Fibroblast of lung (primary cell): Measurements from ENCODE around the gene ZSWIM5. TPM values are rescaled to one million over a fixed set of nuclear protein-coding genes. Genes with fewer than 3 reads are reported as not detected.
"Not testable (repeated sequence)": the region's sequence is repeated elsewhere in the genome, so short reads cannot be mapped to it uniquely, and the experiment has no call there.

Experiments used
- DNase-seq, 2 donors: peaks; one replicate each; pipeline versions ENCODE4 v3.0.0 to v3.0.0-alpha.2; 2010; ENCODE audit warnings: low read depth in 2 of 2
- H2AFZ ChIP-seq: 2 replicates; pipeline ENCODE4 v1.5.1; 2012; ENCODE audit warnings: low read length, control low read depth, inconsistent platforms
- H3K27ac ChIP-seq: 2 replicates; pipeline ENCODE4 v1.5.1; 2011; ENCODE audit warnings: low read length, control low read depth; ENCODE audit not compliant: insufficient read depth
- H3K27me3 ChIP-seq: 2 replicates; pipeline ENCODE4 v1.5.1; 2011; ENCODE audit warnings: mild to moderate bottlenecking, low read length; ENCODE audit not compliant: control insufficient read depth, insufficient read depth
- H3K36me3 ChIP-seq: 2 replicates; pipeline ENCODE4 v1.5.1; 2011; ENCODE audit warnings: low read length; ENCODE audit not compliant: control insufficient read depth, insufficient read depth
- H3K4me1 ChIP-seq: 2 replicates; pipeline ENCODE4 v1.5.1; 2011; ENCODE audit warnings: low read length; ENCODE audit not compliant: control insufficient read depth, insufficient read depth; ENCODE audit errors: extremely low read depth
- H3K4me2 ChIP-seq: 2 replicates; pipeline ENCODE4 v1.5.1; 2011; ENCODE audit warnings: low read length, control low read depth; ENCODE audit not compliant: insufficient read depth; ENCODE audit errors: extremely low read depth
- H3K4me3 ChIP-seq, 4 experiments: fragments of 200-600 bp in 1 of 4; sonication (generic) in 1 of 4; replicated peaks in 1 of 4; 2 replicates each; pipeline ENCODE4 v1.5.1; 2011 to 2016; ENCODE audit warnings: low read length in 4 of 4, low read depth in 3 of 4, mild to moderate bottlenecking in 3 of 4, control low read depth in 2 of 4, inconsistent platforms in 1 of 4, mixed read lengths in 1 of 4; ENCODE audit not compliant: insufficient read depth in 1 of 4; ENCODE audit errors: control extremely low read depth in 1 of 4
- H3K79me2 ChIP-seq: 2 replicates; pipeline ENCODE4 v1.5.1; 2012; ENCODE audit warnings: mild to moderate bottlenecking, low read length, inconsistent platforms; ENCODE audit not compliant: control insufficient read depth, insufficient read depth
- H3K9ac ChIP-seq: 2 replicates; pipeline ENCODE4 v1.5.1; 2011; ENCODE audit warnings: mild to moderate bottlenecking, low read length, control low read depth; ENCODE audit not compliant: insufficient read depth
- H3K9me3 ChIP-seq: 2 replicates; pipeline ENCODE4 v1.5.1; 2012; ENCODE audit warnings: low read depth, low read length; ENCODE audit not compliant: control insufficient read depth, insufficient read depth
- H4K20me1 ChIP-seq: 2 replicates; pipeline ENCODE4 v1.5.1; 2011; ENCODE audit warnings: low read length; ENCODE audit not compliant: control insufficient read depth, insufficient read depth; ENCODE audit errors: extremely low read depth
- EZH2 ChIP-seq: IDR thresholded peaks from 2 replicates; pipeline ENCODE4 v1.5.1; 2012; ENCODE audit warnings: low read length, control low read depth, mild to moderate bottlenecking; ENCODE audit errors: missing control alignments
- polyA plus RNA-seq, 2 donors: library from polyadenylated mRNA; depleted of rRNA in 1 of 2; stranded (reverse) in 1 of 2; unstranded in 1 of 2; fragments of >200 nt; gene quantifications; 2 replicates each; pipeline ENCODE4 v1.2.1, GENCODE V29; 2011 to 2012; ENCODE audit warnings: missing spikeins in 1 of 2
- total RNA-seq: library from RNA; depleted of rRNA; stranded (reverse); fragments of >200 nt; gene quantifications from 2 replicates; pipeline ENCODE4 v1.2.1, GENCODE V29; 2014
- TF ChIP-seq, protein P1 (sequence below), 2 donors: IDR thresholded peaks in 1 of 2; conservative IDR thresholded peaks in 1 of 2; 1 replicate in 1 of 2; 2 replicates in 1 of 2; pipeline ENCODE4 v1.5.1; 2011 to 2012; ENCODE audit warnings: low read length in 2 of 2, control low read depth in 1 of 2, inconsistent platforms in 1 of 2, low read depth in 1 of 2, mild to moderate bottlenecking in 1 of 2

Gene ZSWIM5
- total and polyA plus RNA-seq, 2 donors (not counting 1 experiment from before 2014, with no cell fraction given), result 0.73 to 0.99 TPM

DNA sequence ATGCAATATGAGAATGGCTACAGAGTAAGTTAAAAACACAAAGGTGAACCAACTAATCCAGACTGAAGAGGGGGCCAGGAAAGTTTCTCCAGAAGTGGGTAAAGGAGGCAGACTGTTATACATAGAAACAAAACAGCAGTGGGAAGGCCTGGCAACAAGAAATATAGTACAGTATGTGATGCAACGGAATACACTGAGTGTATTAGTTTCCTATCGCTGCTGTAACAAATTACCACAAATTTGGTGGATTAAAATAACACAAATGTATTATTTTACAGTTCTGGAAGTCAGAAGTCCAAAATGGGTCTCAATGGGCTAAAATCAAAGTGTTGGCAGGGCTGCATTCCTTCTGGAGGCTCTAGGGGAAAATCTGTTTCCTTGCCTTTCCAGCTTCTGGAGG lies 95.2 kb downstream of the ZSWIM5 start:
- TF ChIP-seq EZH2, result no peak
- TF ChIP-seq, protein P1, sequence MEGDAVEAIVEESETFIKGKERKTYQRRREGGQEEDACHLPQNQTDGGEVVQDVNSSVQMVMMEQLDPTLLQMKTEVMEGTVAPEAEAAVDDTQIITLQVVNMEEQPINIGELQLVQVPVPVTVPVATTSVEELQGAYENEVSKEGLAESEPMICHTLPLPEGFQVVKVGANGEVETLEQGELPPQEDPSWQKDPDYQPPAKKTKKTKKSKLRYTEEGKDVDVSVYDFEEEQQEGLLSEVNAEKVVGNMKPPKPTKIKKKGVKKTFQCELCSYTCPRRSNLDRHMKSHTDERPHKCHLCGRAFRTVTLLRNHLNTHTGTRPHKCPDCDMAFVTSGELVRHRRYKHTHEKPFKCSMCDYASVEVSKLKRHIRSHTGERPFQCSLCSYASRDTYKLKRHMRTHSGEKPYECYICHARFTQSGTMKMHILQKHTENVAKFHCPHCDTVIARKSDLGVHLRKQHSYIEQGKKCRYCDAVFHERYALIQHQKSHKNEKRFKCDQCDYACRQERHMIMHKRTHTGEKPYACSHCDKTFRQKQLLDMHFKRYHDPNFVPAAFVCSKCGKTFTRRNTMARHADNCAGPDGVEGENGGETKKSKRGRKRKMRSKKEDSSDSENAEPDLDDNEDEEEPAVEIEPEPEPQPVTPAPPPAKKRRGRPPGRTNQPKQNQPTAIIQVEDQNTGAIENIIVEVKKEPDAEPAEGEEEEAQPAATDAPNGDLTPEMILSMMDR (conservative IDR thresholded peaks at IDR 0.05 in 1 of 2, IDR thresholded peaks at IDR 0.05 in 1 of 2; ENCODE audit: low read depth in 1 of 2, low read length in 2 of 2), result no peak
- DNase-seq, result no peak
- no peaks in the 10 kb centered on the region for H3K4me1 ChIP-seq
- H3K36me3 ChIP-seq, result no peaks in the 10 kb centered on the region
- no peak overlapping the region for H3K4me3 ChIP-seq
- no peak overlapping the region for H3K27ac ChIP-seq
- H4K20me1 ChIP-seq, result no peaks in the 10 kb centered on the region
- H3K9ac ChIP-seq, result no peak overlapping the region
- H3K9me3 ChIP-seq, result no peaks in the 10 kb centered on the region
- no peaks in the 10 kb centered on the region for H3K27me3 ChIP-seq
- no peak overlapping the region for H2AFZ ChIP-seq
- no peaks in the 10 kb centered on the region for H3K79me2 ChIP-seq
- no peak overlapping the region for H3K4me2 ChIP-seq

DNA sequence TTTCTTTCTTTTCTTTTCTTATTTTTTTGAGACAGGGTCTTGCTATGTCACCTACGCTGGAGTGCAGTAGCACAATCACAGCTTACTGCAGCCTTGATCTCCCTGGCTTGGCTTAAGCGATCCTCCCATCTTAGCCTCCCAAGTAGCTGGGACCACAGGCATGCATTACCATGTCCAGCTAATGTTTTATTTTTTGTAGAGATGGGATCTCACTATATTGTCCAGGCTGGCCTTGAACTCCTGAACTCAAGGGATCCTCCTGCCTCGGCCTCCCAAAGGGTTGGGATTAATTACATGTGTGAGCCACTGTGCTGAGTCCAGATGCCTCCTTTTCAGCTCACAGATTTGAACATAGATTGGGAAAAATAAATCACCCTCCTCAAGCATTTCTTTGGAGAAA lies 98.6 kb downstream of the ZSWIM5 start:
- no peak for TF ChIP-seq EZH2
- TF ChIP-seq, protein P1 (conservative IDR thresholded peaks at IDR 0.05 in 1 of 2, IDR thresholded peaks at IDR 0.05 in 1 of 2; ENCODE audit: low read depth in 1 of 2, low read length in 2 of 2), result no peak
- no peaks in the 10 kb centered on the region for H3K9me3 ChIP-seq
- no peak overlapping the region for H3K27ac ChIP-seq
- H3K4me2 ChIP-seq, result no peak overlapping the region
- no peaks in the 10 kb centered on the region for H4K20me1 ChIP-seq
- H3K9ac ChIP-seq, result no peak overlapping the region
- no peaks in the 10 kb centered on the region for H3K27me3 ChIP-seq
- no peaks in the 10 kb centered on the region for H3K79me2 ChIP-seq
- H3K4me1 ChIP-seq, result no peaks in the 10 kb centered on the region
- no peak overlapping the region for H3K4me3 ChIP-seq
- no peaks in the 10 kb centered on the region for H3K36me3 ChIP-seq
- no peak overlapping the region for H2AFZ ChIP-seq
- DNase-seq, result no peak

DNA sequence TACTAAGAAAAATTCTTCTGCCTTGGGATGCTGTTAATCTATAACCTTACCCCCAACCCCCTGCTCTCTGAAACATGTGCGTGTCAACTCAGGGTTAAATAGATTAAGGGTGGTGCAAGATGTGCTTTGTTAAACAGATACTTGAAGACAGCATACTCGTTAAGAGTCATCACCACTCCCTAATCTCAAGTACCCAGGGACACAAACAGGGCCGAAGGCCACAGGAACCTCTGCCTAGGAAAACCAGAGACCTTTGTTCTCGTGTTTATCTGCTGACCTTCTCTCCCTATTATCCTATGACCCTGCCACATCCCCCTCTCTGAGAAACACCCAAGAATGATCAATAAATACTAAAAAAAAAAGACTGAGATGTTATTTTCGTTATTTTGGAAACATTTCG lies 99.5 kb downstream of the ZSWIM5 start:
- not testable (repeated sequence) for H3K27ac ChIP-seq, H3K9me3 ChIP-seq, DNase-seq

DNA sequence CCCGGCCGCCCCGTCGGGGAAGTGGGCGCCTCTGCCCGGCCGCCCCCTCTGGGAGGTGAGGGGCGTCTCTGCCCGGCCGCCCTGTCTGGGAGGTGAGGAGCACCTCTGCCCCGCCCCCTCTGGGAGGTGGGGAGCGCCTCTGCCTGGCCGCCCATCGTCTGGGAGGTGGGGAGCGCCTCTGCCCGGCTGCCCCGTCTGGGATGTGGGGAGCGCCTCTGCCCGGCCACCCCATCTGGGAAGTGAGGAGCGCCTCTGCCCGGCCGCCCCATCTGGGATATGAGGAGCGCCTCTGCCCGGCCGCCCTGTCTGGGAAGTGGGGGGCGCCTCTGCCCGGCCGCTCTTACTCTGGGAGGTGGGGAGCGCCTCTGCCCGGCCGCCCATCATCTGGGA lies 100.3 kb downstream of the ZSWIM5 start:
- H3K4me2 ChIP-seq, H3K9me3 ChIP-seq: not testable (repeated sequence)

More for the DNA sequence above, 99.5 kb downstream of the ZSWIM5 start:
- H3K27me3 ChIP-seq, H3K4me3 ChIP-seq, H3K36me3 ChIP-seq, H3K79me2 ChIP-seq, H3K4me2 ChIP-seq, H3K4me1 ChIP-seq, H3K9ac ChIP-seq, H4K20me1 ChIP-seq, H2AFZ ChIP-seq: not testable (repeated sequence)

DNA sequence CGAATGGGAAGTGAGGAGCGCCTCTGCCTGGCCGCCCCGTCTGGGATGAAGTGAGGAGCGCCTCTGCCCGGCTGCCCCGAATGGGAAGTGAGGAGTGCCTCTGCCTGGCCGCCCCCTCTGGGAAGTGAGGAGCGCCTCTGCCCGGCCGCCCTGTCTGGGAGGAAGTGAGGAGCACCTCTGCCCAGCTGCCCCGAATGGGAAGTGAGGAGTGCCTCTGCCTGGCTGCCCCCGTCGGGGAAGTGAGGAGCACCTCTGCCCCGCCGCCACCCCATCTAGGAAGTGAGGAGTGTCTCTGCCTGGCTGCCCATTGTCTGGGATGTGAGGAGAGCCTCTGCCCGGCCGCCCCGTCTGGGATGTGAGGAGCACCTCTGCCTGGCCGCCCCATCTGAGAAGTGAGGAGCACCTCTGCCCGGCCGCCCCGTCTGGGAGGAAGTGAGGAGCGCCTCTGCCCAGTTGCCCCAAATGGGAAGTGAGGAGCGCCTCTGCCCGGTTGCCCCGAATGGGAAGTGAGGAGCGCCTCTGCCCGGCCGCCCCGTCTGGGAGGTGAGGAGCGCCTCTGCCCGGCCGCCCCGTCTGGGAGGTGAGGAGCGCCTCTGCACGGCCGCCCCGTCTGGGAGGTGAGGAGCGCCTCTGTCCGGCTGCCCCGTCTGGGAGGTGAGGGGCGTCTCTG lies 100.8 kb downstream of the ZSWIM5 start:
- H3K4me2 ChIP-seq, H3K4me3 ChIP-seq, H2AFZ ChIP-seq, H3K27me3 ChIP-seq, H3K4me1 ChIP-seq, H3K9ac ChIP-seq, H4K20me1 ChIP-seq, H3K9me3 ChIP-seq, H3K36me3 ChIP-seq, DNase-seq, H3K79me2 ChIP-seq, H3K27ac ChIP-seq: not testable (repeated sequence)

More for the DNA sequence above, 100.3 kb downstream of the ZSWIM5 start:
- H3K27me3 ChIP-seq, H3K4me1 ChIP-seq, H2AFZ ChIP-seq, H3K79me2 ChIP-seq, DNase-seq, H3K36me3 ChIP-seq, H3K27ac ChIP-seq, H4K20me1 ChIP-seq, H3K4me3 ChIP-seq, H3K9ac ChIP-seq: not testable (repeated sequence)
